Lung (tissue), 12 donors: ENCODE data around the gene POLR1H. TPM values are rescaled to one million over a fixed set of nuclear protein-coding genes. Genes with fewer than 3 reads are reported as not detected.

Experiments used
- ATAC-seq: fragments of 200-7000 bp; cut with Tn5 transposase; one replicate; pipeline ENCODE4 v1.9.1; 2020; ENCODE audit warnings: moderate number of reproducible peaks; ENCODE audit not compliant: insufficient read depth, low FRiP score
- DNase-seq, 3 donors: peaks; one replicate each; pipeline ENCODE4 v3.0.0-alpha.2; 2013 to 2017
- H3K27ac ChIP-seq, 2 donors: one replicate each; pipeline ENCODE4 v1.5.1; 2013; ENCODE audit warnings: mild to moderate bottlenecking in 2 of 2, moderate library complexity in 2 of 2, control low read depth in 1 of 2, inconsistent platforms in 1 of 2, low read depth in 1 of 2, low read length in 1 of 2
- H3K27me3 ChIP-seq, 3 donors: one replicate each; pipeline ENCODE4 v1.5.1; 2013; ENCODE audit warnings: low read length in 2 of 3; ENCODE audit not compliant: control insufficient read depth in 3 of 3, insufficient read depth in 3 of 3
- H3K36me3 ChIP-seq, 4 donors: one replicate each; pipeline ENCODE4 v1.5.1; 2013; ENCODE audit warnings: low read length in 4 of 4, mild to moderate bottlenecking in 1 of 4, moderate library complexity in 1 of 4; ENCODE audit not compliant: control insufficient read depth in 4 of 4, insufficient read depth in 4 of 4
- H3K4me1 ChIP-seq, 5 donors: one replicate each; pipeline ENCODE4 v1.5.1; 2013; ENCODE audit warnings: low read length in 5 of 5, mild to moderate bottlenecking in 2 of 5, moderate library complexity in 1 of 5; ENCODE audit not compliant: control insufficient read depth in 5 of 5, insufficient read depth in 5 of 5
- H3K4me3 ChIP-seq: one replicate; pipeline ENCODE4 v1.5.1; 2013; ENCODE audit warnings: mild to moderate bottlenecking, control low read depth, moderate library complexity
- H3K9ac ChIP-seq, 2 donors: one replicate each; pipeline ENCODE4 v1.5.1; 2013; ENCODE audit warnings: low read length in 2 of 2, control low read depth in 1 of 2; ENCODE audit not compliant: insufficient read depth in 1 of 2
- H3K9me3 ChIP-seq, 4 donors: one replicate each; pipeline ENCODE4 v1.5.1; 2013; ENCODE audit warnings: low read length in 3 of 4, mild to moderate bottlenecking in 1 of 4, moderate library complexity in 1 of 4; ENCODE audit not compliant: control insufficient read depth in 4 of 4, insufficient read depth in 3 of 4
- WGBS, 2 donors: extraction: QIAGEN DNeasy Blood & Tissue Kit; methylation state at CpG; one replicate each; pipeline ENCODE4 v1.1.7; 2013; 5-methylcytosine and 5-hydroxymethylcytosine counted together
- polyA plus RNA-seq, 2 donors: library from polyadenylated mRNA; stranded (reverse); fragments of 200-250 nt; gene quantifications; one replicate each; pipeline ENCODE4 v1.2.1, GENCODE V29; 2013
- total RNA-seq, 2 donors: library from RNA; depleted of rRNA in 1 of 2; stranded (reverse); fragments of >200 nt in 1 of 2; gene quantifications; one replicate each; pipeline ENCODE4 v1.2.1, GENCODE V29; 2014 to 2021
- TF ChIP-seq, protein P1 (sequence below): IDR thresholded peaks from 2 replicates; pipeline ENCODE4 v1.5.1; 2012; ENCODE audit warnings: mild to moderate bottlenecking; ENCODE audit errors: control extremely low read depth, extremely low read depth
- donor health status: control.
- donor health status: control.
- donor health status: Bipolar disorder and iron deficiency.
- donor health status: healthy.
- donor health status: DM: yes; HTN: yes; CAD: no.

Gene POLR1H
- total and polyA plus RNA-seq, 4 donors, result 18.2 to 55.5 (median 38.6) TPM

- Histone ChIP-seq H3K9ac (no peak overlapping the region), H3K27ac (no peak overlapping the region), H3K36me3 (peaks cover 5 to 13% (median 8%) of the 10 kb centered on the region in 4 donors), H3K4me3 (no peak overlapping the region), H3K27me3 (peaks cover 0 to 44% (median 43%) of the 10 kb centered on the region in 3 donors), H3K9me3 (no peaks in the 10 kb centered on the region), H3K4me1 (peaks cover 0 to 38% (median 8%) of the 10 kb centered on the region in 5 donors)
- 36 to 50% methylated on average over 49 to 68 of the region's 68 CpGs for WGBS, 2 donors
- no peak for ATAC-seq
- TF ChIP-seq, protein P1, sequence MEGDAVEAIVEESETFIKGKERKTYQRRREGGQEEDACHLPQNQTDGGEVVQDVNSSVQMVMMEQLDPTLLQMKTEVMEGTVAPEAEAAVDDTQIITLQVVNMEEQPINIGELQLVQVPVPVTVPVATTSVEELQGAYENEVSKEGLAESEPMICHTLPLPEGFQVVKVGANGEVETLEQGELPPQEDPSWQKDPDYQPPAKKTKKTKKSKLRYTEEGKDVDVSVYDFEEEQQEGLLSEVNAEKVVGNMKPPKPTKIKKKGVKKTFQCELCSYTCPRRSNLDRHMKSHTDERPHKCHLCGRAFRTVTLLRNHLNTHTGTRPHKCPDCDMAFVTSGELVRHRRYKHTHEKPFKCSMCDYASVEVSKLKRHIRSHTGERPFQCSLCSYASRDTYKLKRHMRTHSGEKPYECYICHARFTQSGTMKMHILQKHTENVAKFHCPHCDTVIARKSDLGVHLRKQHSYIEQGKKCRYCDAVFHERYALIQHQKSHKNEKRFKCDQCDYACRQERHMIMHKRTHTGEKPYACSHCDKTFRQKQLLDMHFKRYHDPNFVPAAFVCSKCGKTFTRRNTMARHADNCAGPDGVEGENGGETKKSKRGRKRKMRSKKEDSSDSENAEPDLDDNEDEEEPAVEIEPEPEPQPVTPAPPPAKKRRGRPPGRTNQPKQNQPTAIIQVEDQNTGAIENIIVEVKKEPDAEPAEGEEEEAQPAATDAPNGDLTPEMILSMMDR, result no peak
- peak; percentile 56 to 72 (median 67) for DNase-seq
Measured at GRCh38 chr6:30071081-30071818, 10.2 kb downstream of the POLR1H start.

- 40 to 56% methylated on average over 3 of the region's 3 CpGs for WGBS, 2 donors
- H3K4me1 ChIP-seq, result peaks cover 0 to 36% (median 8%) of the 10 kb centered on the region in 5 donors
- H3K9ac ChIP-seq, result no peak overlapping the region
- no peak for ATAC-seq
- H3K27me3 ChIP-seq, result peaks cover 0 to 50% (median 47%) of the 10 kb centered on the region in 3 donors
- no peak for DNase-seq
- no peaks in the 10 kb centered on the region for H3K9me3 ChIP-seq
- TF ChIP-seq, protein P1, result no peak
- no peak overlapping the region for H3K27ac ChIP-seq
- H3K4me3 ChIP-seq, result no peak overlapping the region
- H3K36me3 ChIP-seq, result peaks cover 5 to 13% (median 8%) of the 10 kb centered on the region in 4 donors
Measured at GRCh38 chr6:30071858-30072257, 10.8 kb downstream of the POLR1H start.

- TF ChIP-seq, protein P1, result no peak
- H3K4me3 ChIP-seq, result no peak overlapping the region
- H3K9ac ChIP-seq, result no peak overlapping the region
- no peak for ATAC-seq
- H3K27ac ChIP-seq, result no peak overlapping the region
- peaks cover 0 to 27% (median 0%) of the 10 kb centered on the region in 5 donors for H3K4me1 ChIP-seq
- DNase-seq, result peak in 1 of 3 donors; percentile 16
- H3K9me3 ChIP-seq, result no peaks in the 10 kb centered on the region
- WGBS, 2 donors, result 62 to 71% methylated on average over 7 of the region's 7 CpGs
- peaks cover 5 to 13% (median 8%) of the 10 kb centered on the region in 4 donors for H3K36me3 ChIP-seq
- peaks cover 0 to 67% (median 59%) of the 10 kb centered on the region in 3 donors for H3K27me3 ChIP-seq
Measured at GRCh38 chr6:30073489-30074235, 12.6 kb downstream of the POLR1H start.
